GM10847 (cell line): ENCODE results near the gene PRRC1.

ENCODE experiments used
- POLR2A ChIP-seq: IDR thresholded peaks from 2 replicates; pipeline ENCODE4 v1.6.1; 2011; ENCODE audit not compliant: insufficient read length; ENCODE audit errors: extremely low read depth

PRRC1 gene

DNA sequence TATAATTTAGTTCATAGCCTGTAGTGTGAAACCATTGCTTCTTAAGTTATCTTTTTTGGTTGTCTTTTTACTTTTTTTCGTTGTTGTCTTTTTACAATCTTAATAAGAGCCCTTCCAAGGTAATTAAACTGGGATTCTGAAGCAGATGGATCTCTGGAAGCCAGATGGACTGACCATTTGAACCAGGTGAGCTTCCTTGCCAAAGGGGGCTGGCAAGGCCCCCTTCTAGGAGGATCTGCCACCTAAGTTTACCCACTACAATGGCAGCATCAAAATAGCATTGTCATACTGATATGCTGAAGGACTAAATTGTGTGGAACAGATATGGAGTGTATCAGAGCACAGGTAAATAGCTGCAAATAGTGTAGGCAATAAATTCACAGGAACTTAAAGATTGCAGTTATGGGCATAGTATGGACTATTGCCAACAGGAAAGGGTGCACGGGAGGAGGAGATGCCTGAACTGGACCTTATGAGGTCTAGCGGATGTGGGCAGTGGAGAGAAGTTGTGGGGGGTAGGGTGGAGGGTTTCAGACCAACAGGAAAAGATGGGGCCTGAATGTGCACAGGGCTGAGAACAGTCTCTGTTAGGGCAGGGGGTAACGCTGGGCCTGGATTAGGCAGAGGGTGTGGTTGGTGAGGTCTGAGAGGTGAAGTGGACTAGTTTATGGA lies 69.9 kb downstream of the PRRC1 start:
- TF ChIP-seq POLR2A = no peak

DNA sequence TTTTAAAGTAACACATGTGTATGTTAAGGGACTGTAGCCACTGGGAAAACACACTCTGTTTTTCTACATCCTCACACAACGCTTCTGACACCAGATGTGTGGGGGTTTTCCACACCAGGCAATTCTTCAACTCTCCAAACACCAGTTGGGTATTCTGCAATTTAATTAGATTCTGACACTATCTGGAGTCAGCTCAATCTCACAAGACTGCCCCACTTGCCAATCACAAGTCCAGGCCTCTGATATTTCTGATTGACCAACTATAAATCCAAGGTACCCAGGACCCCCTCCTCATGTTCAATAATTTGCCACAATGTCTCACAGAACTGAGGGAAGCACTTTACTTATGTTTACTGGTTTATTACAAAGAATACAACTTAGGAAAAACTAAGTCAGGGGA lies 70.9 kb downstream of the PRRC1 start:
- TF ChIP-seq POLR2A = no peak

DNA sequence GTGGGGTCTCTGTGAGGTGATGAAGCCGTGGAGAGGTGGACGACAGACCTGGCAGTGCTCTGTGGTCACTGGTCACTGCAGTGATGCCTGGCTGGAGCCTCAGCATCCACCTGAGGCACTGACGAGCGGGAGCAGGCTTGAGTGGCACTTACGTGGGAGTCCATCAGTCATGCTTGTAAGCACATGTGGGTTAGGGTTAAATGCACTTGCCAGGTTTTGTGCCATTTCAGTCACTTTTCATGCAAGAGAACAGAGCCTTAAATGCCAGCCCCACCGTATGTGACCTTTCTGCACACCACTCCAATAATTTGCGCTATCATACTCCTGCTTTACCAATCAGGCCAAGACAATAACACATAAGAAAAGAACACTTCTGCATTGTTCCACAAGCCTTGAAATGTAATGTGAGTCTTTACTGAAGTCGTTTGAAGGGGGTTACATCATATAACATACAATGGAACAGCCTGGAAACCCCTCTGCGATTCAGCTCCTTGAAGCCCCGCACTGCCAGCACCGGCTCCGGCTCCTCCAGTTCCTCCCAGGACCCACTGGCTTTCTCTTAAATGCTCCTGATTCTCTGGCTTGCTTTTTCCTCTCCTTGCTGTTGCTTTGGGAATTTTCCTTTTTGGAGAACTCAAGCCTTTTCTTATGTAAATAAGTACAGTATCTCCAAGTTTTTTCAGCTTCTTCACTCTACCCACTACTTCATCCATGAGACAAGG lies 72.0 kb downstream of the PRRC1 start:
- TF ChIP-seq POLR2A = no peak

DNA sequence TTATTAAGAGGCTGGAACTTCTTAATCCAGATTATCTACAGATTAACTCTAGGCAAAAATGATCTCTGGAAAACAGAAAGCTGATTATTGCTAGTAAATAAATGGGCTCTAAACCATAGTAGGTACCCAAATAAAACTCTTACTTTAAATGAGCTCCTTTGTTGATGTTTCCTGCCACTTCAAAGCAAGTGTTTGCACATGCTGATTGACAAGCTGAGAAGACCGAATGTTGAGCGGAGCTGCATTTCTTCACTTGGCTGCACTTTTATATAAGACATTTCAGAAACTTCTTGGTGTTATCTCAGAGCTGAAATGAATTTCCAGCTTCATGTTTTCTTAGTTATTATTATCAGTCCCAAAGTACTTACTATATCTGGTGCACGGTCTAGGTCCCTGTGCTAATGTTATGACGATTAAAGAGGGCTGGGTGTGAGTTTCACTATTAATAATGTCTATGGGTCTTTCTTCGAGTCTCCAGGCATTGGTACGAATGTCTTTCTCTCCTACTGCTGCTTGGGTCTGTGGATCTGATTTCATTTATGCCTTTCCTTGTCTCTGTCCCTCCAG lies 72.8 kb downstream of the PRRC1 start:
- TF ChIP-seq POLR2A = no peak

GRCh38 chr5:127595484-127596368 lies 78.3 kb downstream of the PRRC1 start:
- TF ChIP-seq POLR2A = no peak

GRCh38 chr5:127596501-127596900 lies 79.1 kb downstream of the PRRC1 start:
- no peak for TF ChIP-seq POLR2A

DNA sequence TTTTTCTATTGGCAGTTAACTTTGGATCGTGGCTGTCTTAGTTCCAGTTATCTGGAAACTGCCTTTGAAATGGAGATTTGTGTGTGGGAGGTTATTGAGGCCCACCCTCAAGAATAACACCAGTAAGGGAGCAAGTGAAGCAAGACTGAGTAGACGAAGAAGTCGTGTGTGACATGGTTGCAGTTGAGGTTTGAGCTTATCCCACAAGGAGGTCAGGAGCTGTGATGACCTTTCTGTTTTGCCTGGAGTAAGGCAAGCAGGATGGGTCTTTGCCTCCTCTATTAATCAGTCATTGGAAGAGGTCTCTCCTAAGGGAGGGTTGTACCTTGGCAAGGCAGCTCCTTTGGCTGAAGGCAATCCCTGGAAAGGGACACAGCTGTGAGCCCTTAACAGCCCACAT lies 81.9 kb downstream of the PRRC1 start:
- no peak for TF ChIP-seq POLR2A

- no peak for TF ChIP-seq POLR2A
Measured at GRCh38 chr5:127599847-127600246, 82.4 kb downstream of the PRRC1 start.

GRCh38 chr5:127601111-127601510 lies 83.7 kb downstream of the PRRC1 start:
- TF ChIP-seq POLR2A = no peak

DNA sequence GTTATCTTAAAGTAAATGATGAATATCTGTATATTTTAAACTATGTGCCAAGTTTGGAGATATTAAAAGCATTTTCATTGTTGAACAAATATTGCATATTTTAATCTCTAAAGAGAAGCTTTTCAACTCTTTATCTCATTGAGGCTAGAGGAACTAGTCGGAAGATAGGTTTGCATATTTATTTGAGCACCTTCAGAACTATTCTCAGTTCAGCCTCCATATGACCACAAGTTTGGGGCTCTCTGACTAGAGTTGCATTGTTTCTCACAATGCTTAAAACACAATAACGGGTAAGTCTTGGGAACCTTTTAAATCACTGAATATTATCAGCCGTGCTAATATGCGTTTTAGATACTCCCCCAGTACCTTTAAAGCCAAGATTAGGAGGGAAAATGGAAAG lies 84.2 kb downstream of the PRRC1 start:
- no peak for TF ChIP-seq POLR2A

DNA sequence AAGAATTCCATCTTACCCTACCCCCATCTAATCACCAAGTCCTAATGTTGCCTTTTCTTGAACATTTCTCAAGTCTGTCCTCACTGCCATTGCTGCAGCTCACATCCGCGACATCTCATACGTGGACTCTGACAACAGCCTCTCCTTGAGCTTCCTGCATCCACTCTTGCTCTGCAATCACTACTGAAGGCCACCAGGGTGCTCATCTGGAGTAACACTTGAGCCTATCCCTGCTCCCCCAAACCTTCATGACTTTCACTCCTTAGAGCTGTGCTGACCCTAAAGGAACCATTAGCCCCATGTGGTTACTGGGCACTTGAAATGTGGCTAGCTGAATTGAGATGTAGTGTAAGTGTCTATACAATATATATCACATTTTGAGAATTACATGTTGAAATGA lies 85.0 kb downstream of the PRRC1 start:
- no peak for TF ChIP-seq POLR2A

DNA sequence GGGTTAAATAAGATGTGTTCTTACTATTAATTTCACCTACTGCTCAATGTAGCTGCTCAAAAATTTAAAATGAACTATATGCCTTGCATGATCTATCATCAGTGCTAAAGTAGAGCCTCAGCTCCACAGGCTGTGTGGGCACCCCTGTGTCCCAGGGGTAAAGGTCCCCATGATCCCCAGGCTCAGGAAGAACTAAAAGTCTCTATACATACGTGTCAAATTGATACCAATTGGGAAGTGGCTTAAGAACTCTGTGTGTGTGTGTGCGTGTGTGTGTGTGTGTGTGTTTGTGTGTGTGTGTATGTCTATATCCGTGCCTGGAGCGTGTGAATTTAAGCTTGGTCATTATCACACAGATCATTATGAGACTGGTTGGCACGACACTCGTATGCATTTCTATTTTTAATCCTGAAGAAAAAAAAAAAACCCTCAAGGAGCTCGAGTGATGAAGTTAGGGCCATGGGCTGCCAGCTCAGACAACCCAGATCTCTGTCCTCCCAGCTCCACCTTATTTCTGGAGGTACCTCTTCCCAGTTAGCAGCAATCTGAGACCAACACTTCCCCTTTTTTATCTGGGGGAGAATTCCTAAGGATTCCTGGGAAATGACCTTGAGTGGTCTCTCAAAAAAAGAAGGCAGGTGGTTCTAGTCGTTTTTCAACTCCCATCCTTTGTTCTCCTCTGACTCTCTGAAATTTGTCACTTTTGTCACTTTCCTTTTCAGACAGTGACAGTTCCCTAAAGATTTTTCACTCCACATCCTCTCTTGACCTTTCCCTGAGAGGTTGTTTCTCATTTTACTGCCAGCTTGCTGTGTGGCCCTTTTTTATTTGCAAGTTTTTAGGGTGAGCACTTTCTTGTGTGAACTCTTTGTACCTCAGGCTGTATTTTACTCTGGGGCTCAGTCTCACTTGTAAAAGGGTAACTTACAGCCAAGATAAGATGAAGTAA lies 85.7 kb downstream of the PRRC1 start:
- no peak for TF ChIP-seq POLR2A
